ENCODE results near the gene TM9SF4.

The TM9SF4 gene

DNA sequence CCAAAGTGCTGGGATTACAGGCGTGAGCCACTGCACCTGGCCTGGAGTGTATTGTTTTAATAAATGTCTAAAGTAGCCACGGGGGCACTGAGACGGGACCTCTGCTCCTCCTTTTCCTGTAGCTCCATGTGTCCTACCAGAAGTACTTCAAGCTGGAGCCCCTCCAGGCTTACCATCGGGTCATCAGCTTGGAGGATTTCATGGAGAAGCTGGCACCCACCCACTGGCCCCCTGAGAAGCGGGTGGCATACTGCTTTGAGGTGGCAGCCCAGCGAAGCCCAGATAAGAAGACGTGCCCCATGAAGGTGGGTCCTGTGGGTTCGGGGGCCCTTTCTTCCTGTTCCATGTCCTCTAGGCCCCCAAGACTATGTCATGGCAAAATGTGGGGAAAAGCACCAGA is 105.6 kb downstream of the TM9SF4 start:
- DNase-seq: no peak

DNA sequence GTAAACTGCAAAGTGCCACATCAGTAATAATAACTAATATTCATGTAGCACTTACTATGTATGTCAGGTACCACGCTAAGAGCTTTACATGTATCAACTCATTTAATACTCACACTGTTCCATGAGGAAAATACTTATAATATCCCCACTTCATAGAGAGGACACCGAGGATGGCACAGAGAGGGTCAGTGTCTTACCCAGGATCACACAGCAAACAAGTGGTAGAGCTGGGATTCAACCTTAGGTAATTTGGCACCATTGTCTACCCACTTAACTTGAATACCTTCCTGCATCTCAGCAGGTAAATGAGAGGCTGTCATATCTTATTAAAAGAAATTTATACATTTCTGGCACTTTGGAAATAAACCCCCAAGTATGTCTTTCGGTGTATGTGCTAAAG is 106.2 kb downstream of the TM9SF4 start:
- no peak for DNase-seq

GRCh38 chr20:32216179-32217142 is 106.9 kb downstream of the TM9SF4 start:
- no peak for DNase-seq
